Activated T-cell treated with anti-CD3 and anti-CD28 coated beads, Interleukin-2, amount 50 U/mL, for 1 hour (primary cell): Measurements from ENCODE around the gene SUSD1.
"Not testable (repeated sequence)": the region's sequence is repeated elsewhere in the genome, so short reads cannot be mapped to it uniquely, and the experiment has no call there.

Experiments
- DNase-seq: peaks from one replicate; pipeline ENCODE4 v3.0.0-alpha.2; 2020

SUSD1 gene

DNA sequence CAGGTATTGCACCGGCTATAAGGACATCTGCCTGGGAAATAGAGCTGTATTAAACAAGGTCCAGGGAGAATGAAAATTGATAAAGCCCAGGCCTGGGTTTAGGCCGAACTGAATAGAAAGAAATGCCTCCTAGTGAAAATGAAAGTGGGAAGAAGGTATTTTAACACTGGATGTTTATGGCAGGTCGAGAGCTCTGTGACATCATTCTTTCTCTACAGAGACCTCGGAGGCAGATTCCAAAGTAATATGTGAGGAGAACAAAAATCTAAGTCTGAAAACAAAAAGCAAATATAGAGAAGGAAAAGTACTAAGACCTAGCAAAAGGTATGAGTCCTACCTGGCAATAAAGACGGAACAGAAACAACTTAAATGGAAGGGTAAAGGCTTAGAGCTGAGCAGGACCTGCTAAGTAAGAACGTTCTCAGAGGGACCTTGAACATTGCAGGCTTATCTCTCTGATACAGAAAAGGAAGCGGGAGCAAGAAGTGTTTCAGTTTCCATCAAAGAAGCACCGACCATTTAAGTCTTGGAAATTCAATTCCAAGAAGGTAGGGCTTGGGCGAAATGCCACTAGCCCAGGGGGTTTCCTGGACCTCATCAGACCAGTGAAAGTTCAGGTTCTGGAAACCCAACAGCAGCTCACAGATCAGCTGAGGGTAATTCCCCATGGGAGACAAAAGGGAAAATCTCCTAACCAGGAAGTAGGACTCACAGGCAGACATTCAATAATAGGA, 80.0 kb downstream of the SUSD1 start:
- DNase-seq, result no peak

DNA sequence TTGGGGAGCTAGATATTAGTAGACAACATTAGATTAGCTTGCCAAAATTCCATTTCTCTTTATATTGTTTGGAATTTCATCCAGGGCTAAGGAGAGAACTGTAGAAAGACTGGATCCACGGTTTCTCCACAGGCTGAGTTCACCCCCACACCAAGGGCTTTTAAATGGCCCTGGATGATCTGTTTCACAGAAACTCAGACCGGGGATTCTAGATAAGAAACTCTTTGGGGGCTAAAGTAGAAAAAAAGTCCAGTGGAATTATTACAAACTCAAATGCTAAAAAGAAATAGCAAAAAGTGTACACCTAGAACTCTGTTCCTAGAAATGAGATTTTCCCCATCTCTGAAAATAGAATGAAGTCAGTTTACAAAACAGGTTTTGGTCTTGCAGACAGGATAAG, 80.9 kb downstream of the SUSD1 start:
- DNase-seq, result no peak

DNA sequence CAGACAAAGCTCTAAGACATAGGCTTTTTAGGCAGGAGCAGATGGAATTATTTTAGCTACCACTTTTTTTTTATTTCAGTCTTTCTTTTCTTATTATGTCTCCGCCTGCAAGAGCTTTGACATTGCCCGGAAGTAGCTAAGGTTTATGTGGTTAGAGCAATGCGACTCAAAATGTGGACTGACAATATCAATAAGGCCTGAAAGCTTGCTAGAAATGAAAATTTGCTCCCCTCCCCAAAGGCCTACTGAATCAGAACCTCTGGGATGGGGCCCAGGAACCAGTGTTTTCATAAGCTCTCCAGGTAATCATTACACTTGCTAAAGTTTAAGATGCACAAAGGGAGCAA, 81.3 kb downstream of the SUSD1 start:
- DNase-seq, result no peak

DNA sequence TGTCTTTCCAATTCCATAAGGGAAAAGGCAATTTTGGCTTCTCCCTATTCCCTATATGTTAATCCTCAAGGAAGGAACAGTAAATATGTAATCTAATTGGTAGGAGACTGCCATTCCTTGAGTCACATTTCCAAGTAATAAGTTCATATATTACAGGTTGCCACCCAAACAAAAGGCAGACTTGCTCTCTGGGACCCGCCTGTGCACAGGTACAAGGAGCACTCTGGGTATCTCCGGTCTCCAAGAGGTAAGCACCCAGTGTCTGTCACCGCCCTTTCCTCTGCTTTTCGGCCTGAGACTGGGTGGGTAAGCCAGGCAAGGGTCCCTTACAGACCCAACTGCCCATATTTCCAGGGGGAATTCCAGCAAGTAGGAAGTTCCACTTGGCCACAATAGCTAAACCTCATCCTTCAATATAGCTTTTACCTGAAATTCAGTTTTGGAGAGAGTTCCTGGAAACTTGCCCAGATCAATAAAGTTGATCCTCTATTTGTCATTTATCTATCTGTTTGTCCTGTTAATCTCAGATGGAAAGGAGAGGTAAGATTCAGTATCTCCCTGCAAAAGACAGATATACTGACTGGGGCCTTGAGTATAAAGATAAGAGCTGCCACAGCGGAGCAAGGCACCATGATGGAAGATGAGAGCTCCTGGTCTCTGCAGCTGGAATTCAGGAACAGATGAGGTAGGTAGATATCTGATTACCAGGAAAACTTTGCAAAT, 81.8 kb downstream of the SUSD1 start:
- DNase-seq, result no peak

DNA sequence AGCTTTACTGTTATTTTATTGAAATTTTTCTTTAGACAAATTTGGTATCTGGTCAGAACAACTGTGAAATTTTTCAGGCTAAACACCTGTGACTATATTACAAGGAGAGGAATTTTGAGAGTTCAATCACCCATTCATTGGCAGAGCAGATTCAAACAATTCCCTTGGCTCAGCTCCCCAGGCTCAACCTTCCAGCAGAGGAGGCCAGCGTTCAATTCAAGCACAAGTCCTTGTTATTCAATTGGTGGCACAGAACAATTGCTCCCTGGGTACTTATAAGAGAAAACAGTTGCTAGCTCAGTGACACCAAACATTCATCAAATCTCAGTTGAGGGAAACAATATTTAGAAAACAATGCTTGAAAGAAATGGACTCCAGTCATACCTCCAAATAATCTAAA, 83.3 kb downstream of the SUSD1 start:
- DNase-seq, result no peak

DNA sequence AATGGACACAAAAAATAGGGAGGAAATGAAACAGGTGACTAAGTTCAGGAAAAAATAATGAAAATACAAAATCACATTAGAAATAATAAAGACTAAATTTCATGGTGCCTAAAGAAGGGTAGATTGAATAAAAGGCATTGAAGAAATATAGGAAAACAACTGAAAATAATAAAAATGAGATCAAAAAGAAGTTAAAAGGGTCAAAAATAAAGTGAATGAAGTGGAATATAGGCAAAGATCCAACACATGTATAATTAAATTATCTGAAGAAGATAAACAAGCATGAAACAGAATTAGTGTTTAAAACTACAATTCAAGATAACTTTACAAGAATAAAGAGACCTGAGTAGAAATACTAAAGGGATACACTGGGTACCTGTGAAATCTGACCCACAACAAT, 87.6 kb downstream of the SUSD1 start:
- no peak for DNase-seq

DNA sequence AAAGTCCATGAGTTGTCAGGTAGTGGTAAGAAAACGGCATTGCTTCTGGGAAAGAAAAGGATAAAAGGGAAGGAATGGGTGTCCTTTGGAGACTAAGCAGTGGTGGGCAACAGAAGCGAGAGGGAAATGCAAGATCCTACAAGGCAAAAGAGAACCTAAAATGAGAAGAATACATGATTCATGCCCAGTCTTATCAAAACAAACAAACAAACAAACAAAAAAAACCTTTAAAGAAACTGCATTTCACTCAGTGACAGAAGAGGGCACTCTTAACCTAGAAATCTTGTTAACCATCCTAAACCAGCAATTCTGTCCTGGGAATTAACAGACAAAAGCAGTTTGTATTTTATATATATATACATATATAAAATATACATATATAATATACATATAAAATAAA, 88.5 kb downstream of the SUSD1 start:
- DNase-seq, result no peak

DNA sequence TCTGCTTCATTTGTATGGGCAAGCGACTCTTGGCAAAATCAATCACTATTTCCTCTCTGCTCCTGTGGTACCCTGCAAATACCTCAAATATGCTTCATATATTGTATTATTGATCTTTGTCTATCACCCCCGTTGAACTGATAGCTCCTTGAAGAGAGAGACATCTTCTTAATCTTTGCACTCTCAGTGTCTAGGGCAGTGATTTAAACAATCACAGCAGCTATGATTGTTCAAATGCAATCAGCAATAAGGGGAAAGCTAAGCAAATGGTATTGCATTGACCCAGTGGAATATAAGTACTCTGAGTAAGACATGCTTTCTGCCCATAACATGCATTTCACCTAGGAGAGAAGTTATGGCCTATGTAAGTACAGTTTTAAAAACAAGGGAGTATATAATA, 90.2 kb downstream of the SUSD1 start:
- DNase-seq, result no peak

DNA sequence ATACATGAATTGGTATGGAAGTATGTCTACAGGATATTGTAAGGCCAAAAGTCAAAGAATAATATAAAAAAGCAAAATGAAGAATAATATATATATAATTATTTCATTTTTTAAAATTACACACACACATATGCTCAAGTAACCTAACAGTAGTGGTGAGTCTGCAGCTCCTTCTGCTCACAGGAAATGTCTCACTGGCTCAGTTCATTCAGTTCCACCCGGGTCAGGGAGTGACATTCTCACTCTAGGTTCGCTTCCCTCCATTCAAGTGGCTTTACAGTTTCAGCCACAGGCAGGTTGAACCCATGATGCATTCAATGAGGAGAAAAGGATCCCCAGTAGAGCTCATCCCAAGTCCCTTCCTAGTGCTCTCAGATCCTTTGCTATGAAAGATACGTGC, 90.8 kb downstream of the SUSD1 start:
- no peak for DNase-seq

DNA sequence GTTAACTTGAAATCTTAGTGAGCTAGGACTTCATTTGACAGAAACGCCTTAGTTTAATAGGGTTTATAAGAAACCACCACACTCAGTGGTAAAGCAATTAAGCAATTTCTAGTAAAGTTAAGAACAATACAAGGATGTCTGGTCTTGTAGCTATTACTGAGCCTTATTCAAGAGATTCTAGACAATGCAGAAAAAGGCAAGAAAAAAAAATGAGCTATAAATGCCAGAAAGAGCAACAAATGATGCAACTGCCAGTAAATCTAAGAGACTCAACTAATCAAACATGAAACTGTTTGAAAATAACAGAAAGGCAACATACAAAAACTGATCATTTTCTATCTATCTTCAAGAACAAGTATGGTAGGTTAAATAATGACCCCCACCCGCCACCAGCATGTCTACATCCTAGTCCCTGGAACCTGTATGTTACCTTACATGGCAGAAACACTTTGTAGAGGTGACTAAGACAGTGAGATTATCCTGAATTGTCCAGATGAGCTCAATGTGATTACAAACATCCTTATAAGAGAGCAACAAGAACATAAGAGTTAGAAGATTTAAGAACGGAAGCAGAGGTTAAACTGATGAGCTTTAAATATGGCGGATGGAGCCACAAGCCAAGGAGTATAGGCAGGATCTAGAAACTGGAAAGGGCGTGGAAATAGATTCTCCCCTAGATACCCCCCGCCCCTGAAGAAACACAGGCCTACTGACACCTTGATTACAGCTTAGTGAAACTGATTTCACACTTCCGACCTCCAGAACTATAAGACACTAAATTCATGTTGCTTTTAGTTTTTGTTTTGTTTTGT, 93.0 kb downstream of the SUSD1 start:
- DNase-seq, result no peak

DNA sequence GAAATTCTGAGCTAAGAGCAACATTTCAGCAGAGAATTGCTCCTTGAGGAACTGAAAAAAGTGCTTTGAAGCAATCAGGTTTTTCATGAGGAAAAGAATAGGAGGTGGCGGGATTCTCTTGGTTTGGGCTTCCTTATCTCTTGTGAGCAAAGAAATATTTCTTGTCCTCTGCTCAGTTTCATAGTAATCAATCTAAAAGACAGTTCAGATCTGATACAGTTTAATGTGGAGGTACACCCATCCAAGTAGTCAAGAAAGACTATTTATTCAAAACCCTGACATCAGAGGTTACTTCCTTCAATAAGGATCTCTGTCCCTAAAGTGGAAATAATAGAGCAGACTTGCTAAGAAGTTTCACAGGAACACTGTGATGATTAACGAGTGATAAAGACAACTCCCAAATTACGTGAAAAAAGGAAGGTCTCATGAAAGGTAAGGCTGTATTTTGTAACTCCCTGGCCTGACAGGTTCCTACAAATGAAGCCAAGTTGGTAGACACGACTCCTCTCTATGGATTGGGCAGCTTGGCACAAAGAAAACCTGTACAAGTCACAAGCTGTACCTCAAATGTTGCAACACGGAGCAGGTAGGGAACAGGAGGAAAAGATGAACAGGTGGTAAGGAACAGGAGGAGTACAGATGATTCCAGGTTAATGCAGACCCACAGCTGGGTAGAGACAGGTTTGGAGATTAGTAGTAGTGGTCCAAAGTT, 94.1 kb downstream of the SUSD1 start:
- DNase-seq, result no peak

DNA sequence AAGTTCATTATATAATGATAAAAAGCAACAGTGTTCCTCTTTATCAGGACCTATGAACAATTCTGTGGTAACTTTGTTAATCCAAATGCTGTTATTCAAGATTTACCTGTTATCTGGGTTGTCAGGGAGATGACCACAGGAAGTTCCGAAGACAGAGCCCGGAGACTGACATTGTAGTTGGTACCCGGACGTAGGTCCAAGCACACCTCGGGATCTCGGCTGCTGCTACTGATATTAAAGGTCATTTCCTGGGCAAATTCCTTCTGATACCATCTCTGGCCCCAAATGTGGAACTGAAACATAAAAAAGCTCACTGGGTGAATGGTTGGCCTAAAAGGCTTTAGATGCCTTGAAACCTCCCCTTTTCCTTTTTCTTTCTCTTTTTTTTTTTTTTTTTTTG, 96.7 kb downstream of the SUSD1 start:
- no peak for DNase-seq

DNA sequence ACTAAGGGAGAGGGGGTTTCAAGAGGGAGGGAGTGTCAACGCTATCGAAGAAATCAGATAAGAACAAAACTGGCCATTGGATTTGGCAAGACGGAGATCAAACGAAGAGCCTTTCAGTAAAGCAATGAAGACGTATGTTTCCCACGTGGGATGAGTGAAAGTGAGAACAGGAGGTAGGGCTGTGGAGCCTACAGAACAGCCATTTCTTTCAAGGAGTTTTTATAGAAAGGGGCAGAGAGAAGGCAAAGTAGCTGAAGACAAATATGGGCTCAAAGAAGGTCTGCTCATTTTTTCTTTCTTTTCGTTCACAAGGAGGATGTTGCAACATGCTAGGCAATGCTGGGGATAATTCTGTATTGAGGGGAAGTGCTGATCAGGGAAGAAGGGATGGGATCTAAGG, 98.3 kb downstream of the SUSD1 start:
- DNase-seq, result no peak

DNA sequence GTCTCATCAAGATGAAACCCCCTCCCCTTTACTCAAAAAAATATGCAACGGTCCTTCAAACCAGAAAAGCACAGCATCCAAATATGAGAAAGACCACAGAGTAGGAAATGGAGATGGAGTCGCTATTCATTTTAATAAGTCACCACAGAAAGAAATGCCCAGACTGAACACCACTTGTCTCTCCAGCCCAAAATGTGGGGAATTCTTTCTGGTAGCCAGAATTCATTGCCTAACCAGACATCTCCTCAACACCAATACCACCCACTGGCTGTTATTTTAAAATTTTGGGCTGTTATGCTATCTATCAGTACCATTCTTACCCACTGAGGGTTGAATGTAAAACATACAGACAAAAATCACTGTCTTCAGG, 100.1 kb downstream of the SUSD1 start:
- DNase-seq, result no peak

DNA sequence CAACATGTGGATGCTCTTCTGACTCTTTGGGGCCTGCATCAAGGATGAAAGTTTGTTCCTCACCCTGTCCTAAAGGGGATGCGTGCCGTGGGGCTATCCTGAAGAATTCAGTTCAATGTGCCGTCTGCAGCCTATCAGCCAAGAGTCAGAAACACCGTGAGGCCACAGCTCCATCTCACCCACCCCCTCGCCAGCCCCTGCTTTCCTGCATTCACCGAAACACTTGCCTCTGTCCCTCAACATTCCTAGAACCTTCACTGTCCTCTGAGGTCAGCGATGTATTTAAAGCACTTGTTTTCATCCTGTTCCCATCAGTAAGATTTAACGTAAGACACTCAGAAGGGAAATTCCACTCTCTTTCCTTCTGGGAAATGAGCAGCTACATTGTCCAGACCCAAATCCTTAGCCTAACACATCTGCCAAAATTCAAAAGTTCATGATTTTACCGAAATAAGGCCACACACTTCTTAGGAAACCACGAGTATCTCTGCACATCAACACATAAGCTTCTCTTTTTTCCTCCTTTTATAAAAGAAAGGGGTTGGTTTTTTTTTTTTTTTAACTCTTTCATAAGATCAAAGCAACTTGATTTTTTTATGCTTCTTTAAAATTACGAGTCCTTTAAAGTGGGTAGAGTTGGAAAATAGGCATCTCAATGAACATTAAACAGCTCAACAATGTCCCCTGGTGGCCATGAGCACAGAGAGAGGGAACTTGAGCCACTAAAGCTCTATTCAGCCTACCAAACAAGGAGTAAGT, 100.7 kb downstream of the SUSD1 start:
- peak; percentile 61 for DNase-seq

DNA sequence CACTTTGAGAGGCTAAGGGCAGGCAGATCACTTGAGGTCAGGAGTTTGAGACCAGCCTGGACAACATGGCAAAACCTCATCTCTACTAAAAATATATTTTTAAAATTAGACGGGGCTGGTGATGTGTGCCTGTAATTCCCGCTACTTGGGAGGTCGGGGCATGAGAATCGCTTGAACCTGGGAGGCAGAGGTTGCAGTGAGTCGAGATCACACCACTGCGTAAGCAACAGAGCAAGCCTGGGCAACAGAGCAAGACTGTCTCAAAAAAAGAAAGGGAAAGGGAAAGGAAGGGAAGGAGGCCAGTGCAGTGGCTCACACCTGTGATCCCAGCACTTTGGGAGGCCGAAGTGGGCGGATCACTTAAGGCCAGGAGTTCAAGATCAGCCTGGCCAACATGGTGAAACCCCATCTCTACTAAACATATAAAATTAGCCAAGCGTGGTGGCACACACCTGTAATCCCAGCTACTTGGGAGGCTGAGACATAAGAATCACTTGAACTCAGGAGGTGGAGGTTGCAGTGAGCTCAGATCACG, 101.4 kb downstream of the SUSD1 start:
- DNase-seq, result not testable (repeated sequence)

DNA sequence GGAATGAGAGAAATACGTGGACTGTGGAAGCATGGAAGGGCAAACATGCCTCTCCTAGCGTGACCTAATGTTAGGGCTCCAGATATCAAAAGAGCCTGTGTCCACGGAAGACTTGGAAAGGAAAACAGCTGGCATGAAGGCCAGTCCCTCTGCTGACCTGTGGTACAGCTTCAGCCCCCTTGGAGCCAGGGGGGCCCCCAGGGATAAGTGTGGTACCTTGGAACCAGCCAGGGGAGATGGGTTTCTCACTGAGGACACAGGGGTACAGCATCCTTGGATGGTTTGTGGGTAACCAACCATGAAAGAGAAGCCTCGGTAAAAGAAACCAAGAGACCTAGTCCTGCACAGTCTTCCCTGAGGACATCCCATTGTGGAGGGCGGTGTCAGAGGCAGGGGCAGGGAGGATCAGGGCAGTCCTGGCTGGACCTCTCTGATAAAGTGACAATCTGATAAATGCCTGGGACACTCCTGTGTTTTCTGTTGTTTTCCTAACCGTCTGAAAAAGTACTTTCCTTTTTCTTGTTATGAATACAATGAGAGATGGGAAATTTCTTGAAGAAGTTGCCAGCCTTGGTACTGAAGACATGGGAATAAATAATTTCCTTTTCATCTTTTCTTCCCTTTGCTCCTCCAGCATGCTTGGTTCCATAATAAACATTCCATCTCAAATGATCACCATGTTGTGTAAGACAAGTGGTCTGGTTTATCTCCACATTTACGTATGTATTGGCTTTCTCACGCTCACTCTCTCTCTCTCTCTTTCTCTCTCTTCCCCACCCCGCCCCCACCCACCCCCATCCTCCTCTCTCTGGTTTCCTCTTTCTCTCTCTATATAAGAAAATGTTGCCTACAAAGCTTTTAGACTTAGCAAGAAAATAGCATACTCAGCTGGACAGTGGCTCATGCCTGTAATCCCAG, 102.1 kb downstream of the SUSD1 start:
- DNase-seq, result no peak

DNA sequence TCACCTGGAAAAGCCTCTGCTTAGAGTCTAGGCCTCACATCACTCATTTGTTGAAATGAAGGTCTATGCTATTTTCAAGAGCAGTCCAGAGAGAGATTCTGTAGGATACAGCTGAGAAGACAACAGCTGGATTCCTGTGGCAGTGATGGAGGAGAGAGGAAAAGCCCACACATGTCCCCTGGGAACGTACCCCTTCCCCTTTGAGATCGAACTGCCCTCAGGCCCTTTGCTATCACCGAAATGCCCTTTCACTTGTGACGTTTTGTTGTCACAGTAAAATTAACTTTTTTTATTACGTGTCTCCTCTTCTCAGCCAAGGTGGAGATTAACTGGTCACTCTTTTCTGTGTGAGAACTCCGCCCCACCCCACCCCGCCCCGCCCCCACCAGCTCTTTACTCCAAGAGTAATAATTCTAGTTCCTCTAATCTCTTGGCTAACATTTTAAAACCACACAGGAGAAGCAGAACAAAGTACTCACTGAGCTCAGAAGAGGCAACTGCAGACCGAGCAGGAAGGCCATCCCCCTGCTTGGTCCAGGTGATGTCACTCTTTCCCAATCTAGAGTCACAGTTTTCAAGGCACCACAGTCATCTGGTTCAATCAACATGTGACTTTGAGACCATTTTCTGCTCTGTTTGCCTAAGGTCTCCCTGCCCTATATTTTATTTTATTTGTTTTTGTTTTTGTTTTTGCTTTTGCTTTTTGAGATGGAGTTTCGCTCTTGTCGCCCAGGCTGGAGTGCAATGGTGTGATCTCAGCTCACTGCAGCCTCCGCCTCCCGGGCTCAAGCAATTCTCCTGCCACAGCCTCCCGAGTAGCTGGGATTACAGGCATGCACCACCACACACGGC, 105.6 kb downstream of the SUSD1 start:
- no peak for DNase-seq

DNA sequence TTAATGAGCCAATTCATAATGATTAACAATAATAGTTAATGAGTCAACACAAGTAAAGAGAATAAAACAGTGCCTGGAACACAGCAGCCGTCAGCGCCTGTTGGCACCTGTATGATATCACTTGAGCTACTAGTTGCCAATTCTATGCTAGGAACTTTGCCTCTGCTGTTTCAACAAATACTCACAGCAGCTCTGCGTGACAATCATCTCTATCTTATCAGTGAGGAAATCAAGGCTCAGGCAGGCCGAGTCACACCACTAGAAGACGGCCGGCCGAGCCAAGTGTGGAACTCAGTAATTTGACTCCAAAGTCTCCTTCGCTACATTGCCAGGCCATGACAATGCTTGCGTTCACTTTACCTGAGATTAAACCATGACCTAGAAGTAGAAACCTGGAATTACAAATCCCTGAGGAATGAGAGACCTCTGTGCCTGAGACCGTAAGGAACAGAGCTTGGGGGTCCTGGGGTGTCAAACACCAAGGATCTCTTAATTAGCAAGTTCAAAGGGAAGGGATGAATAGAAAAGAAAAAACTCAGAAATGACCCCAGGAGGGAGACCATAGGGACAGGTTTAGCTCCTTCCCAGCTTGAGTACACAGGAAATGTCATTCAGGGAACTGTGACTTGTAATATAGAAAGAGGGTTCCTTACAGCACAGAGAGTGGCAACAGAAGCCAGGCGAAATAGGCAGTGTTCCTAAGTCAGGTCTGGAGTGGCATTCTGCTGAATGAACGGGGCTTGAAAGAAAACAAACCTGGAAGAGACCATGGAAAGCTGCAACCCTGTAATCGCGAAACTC, 109.1 kb downstream of the SUSD1 start:
- no peak for DNase-seq
